ENCODE data around the gene PROK2. TPM values are rescaled to one million over a fixed set of nuclear protein-coding genes. Genes with fewer than 3 reads are reported as not detected.

Gene PROK2
- total RNA-seq = not detected

- H3K9me3 Mint-ChIP-seq = no peaks in the 10 kb centered on the region
- peaks cover 64% of the 10 kb centered on the region for H3K27me3 Mint-ChIP-seq
- H3K4me3 Mint-ChIP-seq = peak within 1 kb of the TSS; percentile 71
- DNase-seq = peak; percentile 50
- no peak within 1 kb of the TSS for H3K27ac Mint-ChIP-seq
- no peaks in the 10 kb centered on the region for H3K36me3 Mint-ChIP-seq
- H3K4me1 Mint-ChIP-seq = peaks cover 19% of the 10 kb centered on the region
- ATAC-seq (ENCODE audit: low read depth) = peak; percentile 75
- POLR2A ChIA-PET = no interaction called here
These were observed at the start of gene PROK2 for GRCh38 chr3:71784914-71785531. Gene PROK2 (minus strand): TSS chr3:71785148. CDS start chr3:71785052, 96 bp downstream.

DNA sequence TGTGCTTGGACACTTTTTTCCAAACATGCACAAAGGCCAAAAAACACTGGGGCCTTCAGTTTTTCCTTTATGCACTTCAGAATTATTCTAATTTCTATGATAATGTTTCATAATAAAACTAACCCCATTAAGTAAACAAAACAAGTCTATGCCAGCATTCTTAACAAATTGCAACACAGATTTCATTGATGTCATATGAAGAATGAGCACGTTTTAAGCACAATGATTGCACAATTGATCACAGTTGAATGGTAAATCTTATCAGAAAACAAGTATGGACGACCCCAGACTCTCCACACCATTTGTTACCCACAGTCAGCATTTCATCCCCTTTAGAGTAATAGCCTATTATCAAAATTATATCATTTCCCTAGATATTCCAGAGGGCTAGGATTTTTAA, 46.7 kb upstream of the PROK2 start:
- POLR2A ChIA-PET = no interaction called here
- no peak for ATAC-seq (ENCODE audit: low read depth)
- H3K4me3 Mint-ChIP-seq = no peak overlapping the region

GRCh38 chr3:71825551-71826283, 40.8 kb upstream of the PROK2 start:
- no peaks in the 10 kb centered on the region for H3K4me1 Mint-ChIP-seq
- ATAC-seq (ENCODE audit: low read depth) (no peak), DNase-seq (no peak)
- peaks cover 13% of the 10 kb centered on the region for H3K27me3 Mint-ChIP-seq
- no peak overlapping the region for H3K27ac Mint-ChIP-seq
- no peaks in the 10 kb centered on the region for H3K36me3 Mint-ChIP-seq
- POLR2A ChIA-PET = no interaction called here
- no peak overlapping the region for H3K4me3 Mint-ChIP-seq
- H3K9me3 Mint-ChIP-seq = no peaks in the 10 kb centered on the region

More for the DNA sequence above, 46.7 kb upstream of the PROK2 start:
- H3K27me3 Mint-ChIP-seq = peaks cover 9% of the 10 kb centered on the region
- H3K36me3 Mint-ChIP-seq = no peaks in the 10 kb centered on the region
- no peaks in the 10 kb centered on the region for H3K4me1 Mint-ChIP-seq
- H3K27ac Mint-ChIP-seq = no peak overlapping the region
- H3K9me3 Mint-ChIP-seq = no peaks in the 10 kb centered on the region
- DNase-seq = no peak

DNA sequence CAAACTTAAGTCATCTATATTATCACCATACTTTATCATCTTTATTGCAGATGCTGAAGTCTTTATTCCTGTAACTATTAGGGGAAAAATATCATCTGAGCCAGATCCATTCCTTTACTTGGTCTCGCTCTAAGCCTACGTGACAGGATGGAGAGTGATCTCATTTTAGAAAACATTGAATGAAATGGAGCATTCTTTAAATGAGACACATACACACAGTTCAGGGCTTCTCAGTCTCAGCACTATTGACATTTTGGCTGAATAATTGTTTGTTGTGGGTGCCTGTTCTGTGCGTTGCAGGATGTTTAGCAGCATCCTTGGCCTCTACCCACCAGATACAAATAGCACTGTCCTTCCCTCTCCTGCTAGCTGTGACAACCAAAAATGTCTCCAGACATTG, 36.2 kb upstream of the PROK2 start:
- Mint-ChIP-seq H3K27ac (no peak overlapping the region), H3K27me3 (peaks cover 7% of the 10 kb centered on the region), H3K36me3 (no peaks in the 10 kb centered on the region), H3K4me3 (no peak overlapping the region), H3K9me3 (no peaks in the 10 kb centered on the region), H3K4me1 (no peaks in the 10 kb centered on the region)
- no peak for ATAC-seq (ENCODE audit: low read depth)
- POLR2A ChIA-PET = no interaction called here
- no peak for DNase-seq

DNA sequence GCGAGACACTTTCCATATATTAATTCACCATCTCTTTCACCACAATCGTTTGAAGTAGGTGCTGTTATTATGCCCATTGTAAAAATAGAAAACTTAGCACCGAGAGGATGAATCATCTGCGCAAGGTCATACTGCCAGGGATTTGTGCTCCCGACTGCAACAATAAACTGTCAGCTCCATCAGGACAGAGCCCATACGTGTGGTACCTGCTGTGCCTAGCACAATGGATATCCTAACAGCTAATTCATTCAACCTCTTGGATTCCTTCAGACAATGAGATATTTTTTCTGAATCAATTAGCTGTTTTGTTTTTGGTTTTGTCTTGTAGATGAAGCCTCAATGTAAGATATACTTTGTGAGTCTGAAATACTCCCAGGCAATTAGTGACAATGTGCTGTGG, 32.3 kb upstream of the PROK2 start:
- H3K4me3 Mint-ChIP-seq = no peak overlapping the region
- H3K36me3 Mint-ChIP-seq = no peaks in the 10 kb centered on the region
- no peak overlapping the region for H3K27ac Mint-ChIP-seq
- H3K4me1 Mint-ChIP-seq = no peaks in the 10 kb centered on the region
- POLR2A ChIA-PET = no interaction called here
- no peak for DNase-seq
- no peak for ATAC-seq (ENCODE audit: low read depth)
- H3K9me3 Mint-ChIP-seq = no peaks in the 10 kb centered on the region
- H3K27me3 Mint-ChIP-seq = peaks cover 11% of the 10 kb centered on the region

DNA sequence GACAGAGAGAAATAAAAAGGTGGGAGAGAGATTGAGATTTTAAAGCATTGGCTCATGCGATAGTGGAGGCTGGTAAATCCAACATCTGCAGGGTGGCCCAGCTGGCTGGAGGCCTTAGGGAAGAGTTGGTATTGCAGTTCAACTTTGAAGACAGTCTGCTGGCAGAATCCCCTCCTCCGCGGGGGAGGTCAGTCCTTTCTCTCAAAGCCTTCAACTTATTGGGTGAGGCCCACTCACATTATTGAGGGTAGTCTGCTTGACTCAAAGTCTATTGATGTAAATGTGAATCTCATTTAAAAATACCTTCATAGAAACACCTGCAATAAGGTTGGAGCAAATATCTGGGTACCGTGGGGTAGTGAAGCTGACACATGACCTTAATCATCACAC, 31.8 kb upstream of the PROK2 start:
- Mint-ChIP-seq H3K27me3 (peaks cover 11% of the 10 kb centered on the region), H3K27ac (no peak overlapping the region), H3K36me3 (no peaks in the 10 kb centered on the region), H3K4me1 (no peaks in the 10 kb centered on the region), H3K9me3 (no peaks in the 10 kb centered on the region), H3K4me3 (no peak overlapping the region)
- ATAC-seq (ENCODE audit: low read depth) (no peak), DNase-seq (no peak)
- POLR2A ChIA-PET = no interaction called here

GRCh38 chr3:71815340-71816067, 30.6 kb upstream of the PROK2 start:
- no peak for ATAC-seq (ENCODE audit: low read depth)
- POLR2A ChIA-PET = no interaction called here
- Mint-ChIP-seq H3K36me3 (no peaks in the 10 kb centered on the region), H3K4me1 (no peaks in the 10 kb centered on the region), H3K27me3 (peaks cover 3% of the 10 kb centered on the region), H3K4me3 (no peak overlapping the region), H3K9me3 (no peaks in the 10 kb centered on the region), H3K27ac (no peak overlapping the region)
- DNase-seq = no peak

DNA sequence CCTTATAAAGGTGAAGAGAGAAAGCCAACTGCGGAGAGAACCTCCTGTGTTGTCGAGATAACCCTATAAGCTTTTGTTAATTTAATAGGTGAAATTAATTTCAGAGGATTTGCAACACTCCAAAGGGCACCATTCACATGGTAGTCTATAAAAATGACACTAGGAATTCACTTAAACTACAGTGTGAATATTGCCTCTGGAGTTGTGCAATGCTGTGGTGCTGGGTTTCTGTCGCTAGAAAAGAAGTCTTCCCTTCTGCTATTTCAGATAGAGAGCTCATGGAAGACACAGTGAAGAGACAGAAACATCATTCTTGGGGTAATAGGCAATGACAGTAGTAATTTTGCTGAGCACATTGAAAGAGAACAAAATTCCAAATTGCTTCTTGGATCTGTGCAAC, 28.8 kb upstream of the PROK2 start:
- Mint-ChIP-seq H3K9me3 (no peaks in the 10 kb centered on the region), H3K36me3 (no peaks in the 10 kb centered on the region), H3K27me3 (peaks cover 3% of the 10 kb centered on the region), H3K27ac (no peak overlapping the region), H3K4me1 (no peaks in the 10 kb centered on the region), H3K4me3 (no peak overlapping the region)
- POLR2A ChIA-PET = no interaction called here
- ATAC-seq (ENCODE audit: low read depth) (no peak), DNase-seq (no peak)

- Mint-ChIP-seq H3K4me1 (no peaks in the 10 kb centered on the region), H3K9me3 (no peaks in the 10 kb centered on the region), H3K36me3 (no peaks in the 10 kb centered on the region), H3K27ac (no peak overlapping the region), H3K4me3 (no peak overlapping the region), H3K27me3 (peaks cover 3% of the 10 kb centered on the region)
- DNase-seq (no peak), ATAC-seq (ENCODE audit: low read depth) (no peak)
- POLR2A ChIA-PET = no interaction called here
These were observed 28.1 kb upstream of the PROK2 start for GRCh38 chr3:71813073-71813472.

DNA sequence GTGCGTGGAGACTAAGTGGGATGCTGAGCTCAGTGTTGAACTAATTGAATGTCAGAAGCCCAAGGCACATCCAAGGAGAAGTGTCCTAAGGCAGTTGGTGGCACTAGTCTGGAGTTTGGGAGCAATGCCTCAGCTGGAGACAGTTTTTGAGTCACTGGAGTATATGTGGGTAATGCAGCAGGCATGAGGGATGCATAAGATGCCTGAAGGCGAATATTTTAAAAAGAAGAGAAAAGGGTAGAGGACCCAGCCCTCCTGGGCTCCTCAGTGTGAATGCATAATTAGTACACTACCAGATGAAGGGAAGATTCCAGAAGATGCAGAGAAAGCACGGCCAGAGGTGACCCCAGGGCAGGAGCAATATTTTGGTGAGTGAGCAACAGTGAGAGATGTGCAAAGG, 25.1 kb upstream of the PROK2 start:
- Mint-ChIP-seq H3K4me1 (no peaks in the 10 kb centered on the region), H3K4me3 (no peak overlapping the region), H3K9me3 (no peaks in the 10 kb centered on the region), H3K36me3 (no peaks in the 10 kb centered on the region), H3K27me3 (peaks cover 3% of the 10 kb centered on the region), H3K27ac (no peak overlapping the region)
- ATAC-seq (ENCODE audit: low read depth) = no peak
- DNase-seq = no peak
- POLR2A ChIA-PET = no interaction called here

DNA sequence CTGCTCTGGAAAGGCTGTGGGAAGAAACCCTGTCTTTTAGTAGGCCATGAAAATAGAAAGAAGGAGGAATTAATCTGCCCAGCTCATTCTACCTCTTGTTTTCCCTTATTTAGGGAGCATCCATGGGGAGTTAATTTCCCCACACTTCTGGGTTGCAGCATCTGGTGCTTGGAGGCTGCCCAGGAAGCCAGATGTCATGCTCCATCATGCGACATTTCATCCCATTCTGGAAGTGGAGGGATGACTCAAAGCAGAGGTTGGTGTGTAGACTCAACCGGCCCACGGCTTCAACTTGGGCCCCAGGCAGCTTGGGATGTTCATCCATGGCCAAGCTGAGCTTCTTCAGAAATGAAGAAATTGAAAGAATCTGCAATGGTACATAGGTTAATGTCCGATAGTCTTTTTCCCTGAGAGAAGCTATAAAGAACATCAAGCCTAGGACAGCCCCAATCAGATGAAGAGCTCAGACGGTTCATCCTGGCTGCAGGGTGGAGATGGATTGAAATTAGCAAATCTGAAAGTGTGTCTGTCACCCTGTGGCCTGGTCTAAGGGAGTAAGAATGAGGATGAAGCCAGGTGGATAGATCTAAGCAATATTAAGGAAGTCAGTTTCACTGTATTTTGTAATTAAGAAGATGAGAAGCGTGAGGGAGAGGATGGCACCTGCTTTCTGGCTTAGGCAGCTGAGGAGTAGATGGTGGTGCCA, 24.5 kb upstream of the PROK2 start:
- Mint-ChIP-seq H3K36me3 (no peaks in the 10 kb centered on the region), H3K4me1 (no peaks in the 10 kb centered on the region), H3K27me3 (peaks cover 3% of the 10 kb centered on the region), H3K27ac (no peak overlapping the region), H3K9me3 (no peaks in the 10 kb centered on the region), H3K4me3 (no peak overlapping the region)
- ATAC-seq (ENCODE audit: low read depth) (no peak), DNase-seq (no peak)
- POLR2A ChIA-PET = no interaction called here

GRCh38 chr3:71806736-71807135, 21.8 kb upstream of the PROK2 start:
- POLR2A ChIA-PET = no interaction called here
- Mint-ChIP-seq H3K27me3 (peaks cover 5% of the 10 kb centered on the region), H3K36me3 (no peaks in the 10 kb centered on the region), H3K27ac (no peak overlapping the region), H3K4me1 (no peaks in the 10 kb centered on the region), H3K4me3 (no peak overlapping the region), H3K9me3 (no peaks in the 10 kb centered on the region)
- DNase-seq (no peak), ATAC-seq (ENCODE audit: low read depth) (no peak)

GRCh38 chr3:71805691-71806090, 20.7 kb upstream of the PROK2 start:
- peaks cover 10% of the 10 kb centered on the region for H3K27me3 Mint-ChIP-seq
- no peak overlapping the region for H3K27ac Mint-ChIP-seq
- H3K9me3 Mint-ChIP-seq = no peaks in the 10 kb centered on the region
- no peaks in the 10 kb centered on the region for H3K4me1 Mint-ChIP-seq
- no peak for ATAC-seq (ENCODE audit: low read depth)
- DNase-seq = no peak
- H3K36me3 Mint-ChIP-seq = no peaks in the 10 kb centered on the region
- POLR2A ChIA-PET = no interaction called here
- no peak overlapping the region for H3K4me3 Mint-ChIP-seq
